Measurements from ENCODE around the gene ARHGEF7.

The ARHGEF7 gene

GRCh38 chr13:111336666-111337065 is 221.6 kb downstream of the ARHGEF7 start:
- Mint-ChIP-seq H3K27ac (no peak overlapping the region), H3K27me3 (no peaks in the 10 kb centered on the region), H3K4me3 (no peak overlapping the region), H3K4me1 (peaks cover 2% of the 10 kb centered on the region), H3K9me3 (peaks cover 3% of the 10 kb centered on the region), H3K36me3 (no peaks in the 10 kb centered on the region)
- no peak for DNase-seq
- CTCF ChIA-PET: no interaction called here

DNA sequence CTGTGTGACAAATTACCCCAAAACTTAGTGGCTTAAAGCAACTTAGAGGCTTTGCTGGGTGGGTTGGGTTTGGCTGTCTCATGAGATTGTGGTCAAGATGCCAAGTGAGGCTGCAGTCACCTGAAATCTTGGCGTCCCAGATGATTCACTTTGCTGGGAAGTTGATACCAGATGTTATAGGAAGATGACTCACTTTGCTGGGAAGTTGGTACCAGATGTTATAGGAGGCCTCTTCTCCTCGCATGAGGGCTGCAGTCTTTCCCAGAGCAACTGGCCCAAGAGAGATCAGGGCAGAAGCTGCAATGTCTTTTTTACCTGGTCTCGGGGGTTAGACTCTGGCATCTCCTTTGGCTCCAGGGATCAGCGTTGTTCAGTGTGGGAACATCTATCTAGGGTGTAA is 222.1 kb downstream of the ARHGEF7 start:
- no peak overlapping the region for H3K4me3 Mint-ChIP-seq
- peaks cover 3% of the 10 kb centered on the region for H3K9me3 Mint-ChIP-seq
- H3K27ac Mint-ChIP-seq: no peak overlapping the region
- H3K27me3 Mint-ChIP-seq: no peaks in the 10 kb centered on the region
- CTCF ChIA-PET: no interaction called here
- peaks cover 2% of the 10 kb centered on the region for H3K4me1 Mint-ChIP-seq
- no peak for DNase-seq
- H3K36me3 Mint-ChIP-seq: no peaks in the 10 kb centered on the region

DNA sequence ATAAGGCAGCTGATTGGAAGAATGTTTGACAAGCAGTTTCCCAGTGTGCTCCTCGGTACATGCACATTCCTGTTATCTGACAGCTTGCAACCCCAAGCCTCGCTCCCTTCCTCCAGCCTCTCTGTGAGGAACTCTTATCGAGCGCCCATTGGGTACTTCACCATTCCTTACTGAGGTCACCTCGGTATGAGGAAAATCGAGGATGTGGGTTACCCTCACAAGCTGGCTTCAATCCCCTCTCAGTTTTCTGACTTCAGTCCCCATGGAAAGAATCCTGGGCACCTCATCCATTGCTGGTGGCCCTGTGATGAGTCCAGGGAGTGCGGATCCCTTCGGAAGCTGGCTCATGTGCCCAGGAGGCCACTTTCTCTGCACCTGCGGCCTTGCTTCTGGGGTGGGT is 222.6 kb downstream of the ARHGEF7 start:
- CTCF ChIA-PET: no interaction called here
- H3K36me3 Mint-ChIP-seq: no peaks in the 10 kb centered on the region
- peaks cover 3% of the 10 kb centered on the region for H3K9me3 Mint-ChIP-seq
- H3K4me3 Mint-ChIP-seq: no peak overlapping the region
- peaks cover 2% of the 10 kb centered on the region for H3K4me1 Mint-ChIP-seq
- no peak for DNase-seq
- H3K27me3 Mint-ChIP-seq: no peaks in the 10 kb centered on the region
- H3K27ac Mint-ChIP-seq: no peak overlapping the region

GRCh38 chr13:111338841-111339240 is 223.7 kb downstream of the ARHGEF7 start:
- Mint-ChIP-seq H3K9me3 (peaks cover 3% of the 10 kb centered on the region), H3K36me3 (no peaks in the 10 kb centered on the region), H3K27me3 (no peaks in the 10 kb centered on the region), H3K4me1 (peaks cover 2% of the 10 kb centered on the region), H3K27ac (no peak overlapping the region), H3K4me3 (no peak overlapping the region)
- no peak for DNase-seq
- CTCF ChIA-PET: no interaction called here

DNA sequence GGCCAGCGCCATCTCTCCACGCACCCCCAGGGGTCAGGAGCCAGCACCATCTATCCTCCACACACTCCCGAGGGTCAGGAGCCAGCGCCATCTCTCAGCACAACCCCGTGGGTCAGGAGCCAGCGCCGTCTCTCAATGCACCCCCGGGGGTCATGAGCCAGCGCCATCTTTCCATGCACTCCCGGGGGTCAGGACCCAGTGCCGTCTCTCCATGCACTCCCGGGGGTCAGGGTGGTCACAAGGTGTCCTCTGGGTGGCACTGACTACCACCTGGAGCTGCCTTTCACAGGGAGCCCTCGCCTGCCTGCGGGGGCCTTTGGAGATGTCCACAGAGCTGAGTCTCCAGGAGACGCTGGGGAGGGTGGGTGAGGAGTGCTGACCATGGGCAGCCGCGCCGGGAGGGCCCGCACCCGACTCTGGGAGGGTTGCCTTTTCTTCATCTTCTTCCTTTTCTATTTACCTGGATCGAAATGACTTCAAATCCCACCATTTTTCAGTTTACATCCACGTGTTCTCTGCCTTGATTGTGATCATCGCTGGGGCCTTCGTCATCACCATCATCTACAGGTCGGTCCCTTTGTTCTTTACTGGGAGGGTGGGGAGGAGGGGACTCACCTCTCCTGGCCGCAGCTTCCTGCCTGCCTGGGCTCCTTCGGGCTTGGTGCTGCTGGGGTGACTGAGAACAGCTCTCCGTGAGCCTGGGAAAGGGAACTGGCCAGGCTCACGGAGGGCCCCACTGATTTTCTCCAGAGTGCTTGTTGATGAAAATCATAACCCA is 224.4 kb downstream of the ARHGEF7 start:
- no peaks in the 10 kb centered on the region for H3K9me3 Mint-ChIP-seq
- H3K27ac Mint-ChIP-seq: no peak overlapping the region
- H3K4me3 Mint-ChIP-seq: no peak overlapping the region
- no peak for DNase-seq
- H3K36me3 Mint-ChIP-seq: no peaks in the 10 kb centered on the region
- no peaks in the 10 kb centered on the region for H3K27me3 Mint-ChIP-seq
- no peaks in the 10 kb centered on the region for H3K4me1 Mint-ChIP-seq
- CTCF ChIA-PET: no interaction called here

- Mint-ChIP-seq H3K4me3 (no peak overlapping the region), H3K4me1 (no peaks in the 10 kb centered on the region), H3K27ac (no peak overlapping the region), H3K27me3 (no peaks in the 10 kb centered on the region), H3K36me3 (no peaks in the 10 kb centered on the region), H3K9me3 (no peaks in the 10 kb centered on the region)
- CTCF ChIA-PET: no interaction called here
- DNase-seq: no peak
Measured at GRCh38 chr13:111341886-111342285, 226.8 kb downstream of the ARHGEF7 start.

GRCh38 chr13:111342721-111343120 is 227.6 kb downstream of the ARHGEF7 start:
- H3K9me3 Mint-ChIP-seq: no peaks in the 10 kb centered on the region

GRCh38 chr13:111343186-111343805 is 228.2 kb downstream of the ARHGEF7 start:
- DNase-seq: no peak
- Mint-ChIP-seq H3K36me3 (no peaks in the 10 kb centered on the region), H3K4me3 (no peak overlapping the region), H3K9me3 (no peaks in the 10 kb centered on the region), H3K27me3 (no peaks in the 10 kb centered on the region), H3K27ac (no peak overlapping the region), H3K4me1 (no peaks in the 10 kb centered on the region)
- CTCF ChIA-PET: no interaction called here

More at GRCh38 chr13:111342721-111343120, 227.6 kb downstream of the ARHGEF7 start:
- DNase-seq: no peak
- no peaks in the 10 kb centered on the region for H3K4me1 Mint-ChIP-seq
- H3K36me3 Mint-ChIP-seq: no peaks in the 10 kb centered on the region
- H3K4me3 Mint-ChIP-seq: no peak overlapping the region
- no peaks in the 10 kb centered on the region for H3K27me3 Mint-ChIP-seq
- no peak overlapping the region for H3K27ac Mint-ChIP-seq
- CTCF ChIA-PET: no interaction called here

GRCh38 chr13:111344471-111345191 is 229.5 kb downstream of the ARHGEF7 start:
- Mint-ChIP-seq H3K4me1 (no peaks in the 10 kb centered on the region), H3K36me3 (no peaks in the 10 kb centered on the region), H3K27me3 (no peaks in the 10 kb centered on the region), H3K27ac (no peak overlapping the region), H3K9me3 (no peaks in the 10 kb centered on the region), H3K4me3 (no peak overlapping the region)
- no peak for DNase-seq
- CTCF ChIA-PET: no interaction called here

- Mint-ChIP-seq H3K4me3 (no peak overlapping the region), H3K27me3 (no peaks in the 10 kb centered on the region), H3K27ac (no peak overlapping the region), H3K4me1 (no peaks in the 10 kb centered on the region), H3K36me3 (no peaks in the 10 kb centered on the region), H3K9me3 (no peaks in the 10 kb centered on the region)
- CTCF ChIA-PET: no interaction called here
- no peak for DNase-seq
Measured at GRCh38 chr13:111345682-111346081, 230.6 kb downstream of the ARHGEF7 start.

- CTCF ChIA-PET: no interaction called here
- Mint-ChIP-seq H3K4me1 (no peaks in the 10 kb centered on the region), H3K4me3 (no peak overlapping the region), H3K36me3 (no peaks in the 10 kb centered on the region), H3K27me3 (no peaks in the 10 kb centered on the region), H3K27ac (no peak overlapping the region), H3K9me3 (no peaks in the 10 kb centered on the region)
- DNase-seq: no peak
Measured at GRCh38 chr13:111346101-111346680, 231.1 kb downstream of the ARHGEF7 start.

- Mint-ChIP-seq H3K4me3 (no peak overlapping the region), H3K27me3 (no peaks in the 10 kb centered on the region), H3K9me3 (no peaks in the 10 kb centered on the region), H3K4me1 (no peaks in the 10 kb centered on the region), H3K27ac (no peak overlapping the region), H3K36me3 (no peaks in the 10 kb centered on the region)
- no peak for DNase-seq
- CTCF ChIA-PET: interaction anchor here (1.1 kb wide), 1 partner anchor 39 kb away, joined by 3 read pairs; no protein-coding TSS in a partner anchor
Measured at GRCh38 chr13:111347438-111347837, 232.3 kb downstream of the ARHGEF7 start.

GRCh38 chr13:111353508-111353907 is 238.4 kb downstream of the ARHGEF7 start:
- Mint-ChIP-seq H3K4me3 (no peak overlapping the region), H3K27me3 (peaks cover 9% of the 10 kb centered on the region), H3K36me3 (no peaks in the 10 kb centered on the region), H3K4me1 (no peaks in the 10 kb centered on the region), H3K27ac (no peak overlapping the region), H3K9me3 (no peaks in the 10 kb centered on the region)
- CTCF ChIA-PET: no interaction called here
- DNase-seq: no peak

DNA sequence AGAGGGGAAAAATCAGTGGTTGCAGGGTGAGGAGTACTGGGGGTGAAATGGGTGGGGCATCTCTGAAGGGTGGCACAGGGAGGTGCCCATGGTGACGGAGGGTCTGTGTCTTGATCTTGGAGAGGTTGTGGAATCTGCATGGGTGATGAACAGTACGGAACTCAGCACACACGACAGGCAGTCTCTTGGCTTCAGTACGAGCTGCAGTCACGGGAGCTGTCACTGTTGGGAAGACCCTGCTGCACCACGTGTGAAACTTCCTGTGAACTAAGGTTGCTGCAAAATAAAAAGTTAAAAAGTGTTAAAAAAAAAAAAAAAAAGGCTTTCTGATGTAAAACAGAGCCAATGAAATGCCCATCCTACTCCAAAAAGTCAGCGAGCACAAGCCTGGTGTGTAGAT is 239.7 kb downstream of the ARHGEF7 start:
- Mint-ChIP-seq H3K27me3 (peaks cover 9% of the 10 kb centered on the region), H3K9me3 (no peaks in the 10 kb centered on the region), H3K4me1 (no peaks in the 10 kb centered on the region), H3K4me3 (no peak overlapping the region), H3K36me3 (no peaks in the 10 kb centered on the region), H3K27ac (no peak overlapping the region)
- DNase-seq: no peak
- CTCF ChIA-PET: no interaction called here
